GM23338 (cell line): ENCODE measurements around the gene PDE1C.

Experiments used
- CREB1 ChIP-seq: fragments of 250-450 bp; sonication (Bioruptor Pico); IDR thresholded peaks from 2 replicates; pipeline ENCODE4 v1.5.0; 2020; ENCODE audit warnings: low read depth, mild to moderate bottlenecking, moderate library complexity
- EZH2 ChIP-seq: fragments of 200-600 bp; sonication (generic); IDR thresholded peaks from one replicate; pipeline ENCODE4 v1.8.0; 2017; ENCODE audit warnings: antibody characterized with exemption, mild to moderate bottlenecking, low read depth; ENCODE audit not compliant: unreplicated experiment
- EZH2phosphoT487 ChIP-seq: fragments of 200-600 bp; sonication (generic); IDR thresholded peaks from one replicate; pipeline ENCODE4 v1.8.1; 2018; ENCODE audit warnings: antibody characterized with exemption; ENCODE audit not compliant: unreplicated experiment
- JUNB ChIP-seq: IDR thresholded peaks from one replicate; pipeline ENCODE4 v1.6.1; 2016; ENCODE audit warnings: antibody characterized with exemption; ENCODE audit not compliant: unreplicated experiment
- POLR2AphosphoS5 ChIP-seq: IDR thresholded peaks from 2 replicates; pipeline ENCODE4 v1.6.1; 2016; ENCODE audit warnings: antibody characterized with exemption, low read depth
- ZNF114 ChIP-seq: fragments of 250-450 bp; sonication (Bioruptor Pico); IDR thresholded peaks from 2 replicates; pipeline ENCODE4 v1.5.0; 2020; ENCODE audit warnings: mild to moderate bottlenecking, moderate library complexity
- TF ChIP-seq, protein P1 (sequence below), 2 experiments: fragments of 200-600 bp in 1 of 2; sonication (generic) in 1 of 2; conservative IDR thresholded peaks; 2 replicates each; pipeline versions ENCODE4 v1.5.1 to v1.6.1; 2016 to 2017; ENCODE audit warnings: antibody characterized with exemption in 2 of 2, low read depth in 2 of 2, mild to moderate bottlenecking in 2 of 2, moderate library complexity in 1 of 2
- TF ChIP-seq, protein P2 (sequence below): IDR thresholded peaks from one replicate; pipeline ENCODE4 v1.6.1; 2018; ENCODE audit warnings: antibody characterized with exemption; ENCODE audit not compliant: unreplicated experiment

DNA sequence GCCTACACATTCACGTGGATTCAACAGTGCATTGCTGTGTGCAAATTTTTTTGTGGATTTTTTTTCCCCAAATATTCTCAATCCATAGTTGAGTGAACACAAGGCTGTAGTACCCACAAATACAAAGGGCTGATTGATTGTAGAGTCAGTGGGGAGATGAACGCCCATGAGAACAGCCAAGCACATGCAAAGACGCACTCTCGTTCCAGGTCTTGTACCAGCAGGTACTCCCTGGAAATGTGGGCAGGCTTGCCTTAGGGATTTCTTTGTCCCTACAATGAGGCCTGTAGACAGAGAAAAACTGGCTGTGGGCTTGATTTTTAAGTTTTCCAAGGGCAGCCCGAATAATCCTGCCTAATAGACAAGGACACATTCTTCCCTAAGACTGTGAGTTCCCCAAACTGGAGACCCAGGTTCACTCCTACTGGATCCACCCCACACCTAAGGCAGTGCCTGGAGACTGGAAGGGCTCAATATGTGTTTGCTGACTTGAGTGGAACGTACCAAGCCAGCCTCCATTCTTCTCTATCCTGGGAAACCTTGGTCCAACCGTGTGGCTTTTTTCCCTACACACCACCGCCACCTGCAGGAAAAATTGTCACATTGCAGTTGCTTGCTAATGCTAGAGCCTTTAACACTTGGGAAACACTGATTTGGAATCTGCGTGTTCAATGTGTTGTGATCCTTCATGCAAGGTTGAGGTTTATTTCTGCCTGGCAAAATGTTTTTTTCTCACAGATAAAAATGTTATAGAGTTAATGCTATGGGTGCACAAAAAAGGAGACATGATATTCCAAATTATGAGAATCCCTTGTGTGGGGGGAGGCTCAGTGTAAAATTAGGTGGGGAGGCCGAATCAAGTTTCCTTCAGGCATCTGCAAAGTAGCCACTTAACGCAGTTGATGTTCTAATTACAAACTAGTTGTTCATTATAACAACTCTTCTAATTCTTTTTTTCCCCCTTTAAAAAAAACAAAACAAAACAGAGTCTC lies 333.9 kb downstream of the PDE1C start:
- TF ChIP-seq, protein P1, sequence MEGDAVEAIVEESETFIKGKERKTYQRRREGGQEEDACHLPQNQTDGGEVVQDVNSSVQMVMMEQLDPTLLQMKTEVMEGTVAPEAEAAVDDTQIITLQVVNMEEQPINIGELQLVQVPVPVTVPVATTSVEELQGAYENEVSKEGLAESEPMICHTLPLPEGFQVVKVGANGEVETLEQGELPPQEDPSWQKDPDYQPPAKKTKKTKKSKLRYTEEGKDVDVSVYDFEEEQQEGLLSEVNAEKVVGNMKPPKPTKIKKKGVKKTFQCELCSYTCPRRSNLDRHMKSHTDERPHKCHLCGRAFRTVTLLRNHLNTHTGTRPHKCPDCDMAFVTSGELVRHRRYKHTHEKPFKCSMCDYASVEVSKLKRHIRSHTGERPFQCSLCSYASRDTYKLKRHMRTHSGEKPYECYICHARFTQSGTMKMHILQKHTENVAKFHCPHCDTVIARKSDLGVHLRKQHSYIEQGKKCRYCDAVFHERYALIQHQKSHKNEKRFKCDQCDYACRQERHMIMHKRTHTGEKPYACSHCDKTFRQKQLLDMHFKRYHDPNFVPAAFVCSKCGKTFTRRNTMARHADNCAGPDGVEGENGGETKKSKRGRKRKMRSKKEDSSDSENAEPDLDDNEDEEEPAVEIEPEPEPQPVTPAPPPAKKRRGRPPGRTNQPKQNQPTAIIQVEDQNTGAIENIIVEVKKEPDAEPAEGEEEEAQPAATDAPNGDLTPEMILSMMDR (conservative IDR thresholded peaks at IDR 0.05; ENCODE audit: low read depth in 2 of 2) = peak; percentile 82 to 99
- TF ChIP-seq CREB1 (CRISPR knock-in tag) = no peak
- TF ChIP-seq POLR2AphosphoS5 = no peak
- no peak for TF ChIP-seq EZH2
- TF ChIP-seq, protein P2, sequence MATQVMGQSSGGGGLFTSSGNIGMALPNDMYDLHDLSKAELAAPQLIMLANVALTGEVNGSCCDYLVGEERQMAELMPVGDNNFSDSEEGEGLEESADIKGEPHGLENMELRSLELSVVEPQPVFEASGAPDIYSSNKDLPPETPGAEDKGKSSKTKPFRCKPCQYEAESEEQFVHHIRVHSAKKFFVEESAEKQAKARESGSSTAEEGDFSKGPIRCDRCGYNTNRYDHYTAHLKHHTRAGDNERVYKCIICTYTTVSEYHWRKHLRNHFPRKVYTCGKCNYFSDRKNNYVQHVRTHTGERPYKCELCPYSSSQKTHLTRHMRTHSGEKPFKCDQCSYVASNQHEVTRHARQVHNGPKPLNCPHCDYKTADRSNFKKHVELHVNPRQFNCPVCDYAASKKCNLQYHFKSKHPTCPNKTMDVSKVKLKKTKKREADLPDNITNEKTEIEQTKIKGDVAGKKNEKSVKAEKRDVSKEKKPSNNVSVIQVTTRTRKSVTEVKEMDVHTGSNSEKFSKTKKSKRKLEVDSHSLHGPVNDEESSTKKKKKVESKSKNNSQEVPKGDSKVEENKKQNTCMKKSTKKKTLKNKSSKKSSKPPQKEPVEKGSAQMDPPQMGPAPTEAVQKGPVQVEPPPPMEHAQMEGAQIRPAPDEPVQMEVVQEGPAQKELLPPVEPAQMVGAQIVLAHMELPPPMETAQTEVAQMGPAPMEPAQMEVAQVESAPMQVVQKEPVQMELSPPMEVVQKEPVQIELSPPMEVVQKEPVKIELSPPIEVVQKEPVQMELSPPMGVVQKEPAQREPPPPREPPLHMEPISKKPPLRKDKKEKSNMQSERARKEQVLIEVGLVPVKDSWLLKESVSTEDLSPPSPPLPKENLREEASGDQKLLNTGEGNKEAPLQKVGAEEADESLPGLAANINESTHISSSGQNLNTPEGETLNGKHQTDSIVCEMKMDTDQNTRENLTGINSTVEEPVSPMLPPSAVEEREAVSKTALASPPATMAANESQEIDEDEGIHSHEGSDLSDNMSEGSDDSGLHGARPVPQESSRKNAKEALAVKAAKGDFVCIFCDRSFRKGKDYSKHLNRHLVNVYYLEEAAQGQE = no peak
- TF ChIP-seq ZNF114 (CRISPR knock-in tag) = no peak
- no peak for TF ChIP-seq JUNB
- no peak for TF ChIP-seq EZH2phosphoT487
